HL-60/S4 treated with phorbol 12-myristate 13-acetate at 8.2 ng/mL for 4 days and 3 days (cell line): ENCODE measurements around the gene MARCOL.

Source experiments
- in situ Hi-C: fragments of 300-500 bp; cut with MboI; formaldehyde crosslinking; loops from 2 replicates; pipeline ENCODE4 v1.15.0; 2022; ENCODE audit warnings: low sequenced_read_pairs

Gene MARCOL

GRCh38 chr5:148238418-148238794 is at the start of gene MARCOL:
TSS of gene MARCOL (plus strand) at chr5:148238525. CDS start at chr5:148238598, 73 bp downstream.
- in situ Hi-C loops = no loop called here

GRCh38 chr5:148191010-148191409 is 47.3 kb upstream of the MARCOL start:
- in situ Hi-C loops = no loop called here

DNA sequence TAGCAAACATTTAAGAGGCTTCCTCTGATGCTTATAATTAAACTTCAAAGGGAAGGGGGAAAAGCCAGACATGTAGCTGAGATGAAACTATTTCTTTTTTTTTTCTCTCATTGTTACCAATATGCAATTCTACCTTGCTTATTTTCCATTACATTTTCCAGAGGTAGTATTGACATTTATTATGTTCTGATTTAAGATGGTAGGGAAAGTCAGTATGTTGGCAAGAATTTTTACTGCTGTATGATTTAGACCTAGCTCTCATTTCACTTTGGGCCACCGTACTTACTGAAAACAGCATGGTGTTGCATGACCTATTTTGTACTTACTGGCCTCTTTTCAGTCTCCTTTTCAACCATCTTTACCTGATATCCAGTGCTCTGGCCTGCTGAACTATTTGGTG is 45.1 kb upstream of the MARCOL start:
- in situ Hi-C loops = no loop called here

DNA sequence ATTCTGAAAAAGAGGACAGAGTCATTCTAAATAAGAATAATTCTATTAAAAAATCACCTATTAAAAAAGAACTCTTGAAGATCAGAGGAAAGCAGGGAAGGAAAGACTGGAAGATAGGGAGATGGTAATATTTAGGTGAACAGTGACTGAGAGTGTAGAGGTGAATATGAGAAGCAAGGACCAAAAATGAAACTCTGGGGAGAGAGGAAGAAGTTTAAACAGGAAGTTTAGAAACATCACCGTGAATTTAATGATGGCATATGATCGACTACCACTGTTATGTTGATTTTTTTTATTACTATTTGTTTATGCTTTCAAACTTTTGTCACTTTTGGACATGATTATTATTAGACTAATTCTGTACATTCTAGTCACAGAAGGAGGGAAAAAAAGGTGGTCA is 37.2 kb upstream of the MARCOL start:
- in situ Hi-C loops = no loop called here

GRCh38 chr5:148202531-148203203 is 35.7 kb upstream of the MARCOL start, which contains the start of gene SPINK6:
TSS of gene SPINK6 (plus strand) at chr5:148203042. CDS start at chr5:148203097, 55 bp downstream.
- in situ Hi-C loops = no loop called here

- in situ Hi-C loops = no loop called here
These were observed 33.1 kb upstream of the MARCOL start for GRCh38 chr5:148205044-148205806.

GRCh38 chr5:148205865-148206264 is 32.5 kb upstream of the MARCOL start:
- in situ Hi-C loops = no loop called here

DNA sequence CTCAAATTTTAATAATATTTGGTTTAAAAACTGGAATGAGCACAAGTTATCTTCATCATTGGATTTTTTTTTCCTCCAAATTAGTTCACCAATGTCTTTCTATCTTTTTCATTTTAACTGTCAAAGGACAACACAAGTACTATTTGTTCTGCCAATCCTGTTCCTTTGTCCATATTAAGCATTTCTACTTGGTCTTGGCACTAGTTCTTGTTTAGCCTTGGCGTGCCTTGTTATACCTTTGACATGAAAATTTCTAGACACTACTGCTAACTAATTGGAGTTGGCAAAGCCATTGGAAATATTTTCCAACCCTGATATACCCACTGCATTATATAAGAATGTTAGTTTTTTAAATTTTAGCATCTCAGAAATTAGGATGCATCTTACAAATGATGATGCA is 31.7 kb upstream of the MARCOL start:
- in situ Hi-C loops = no loop called here

- in situ Hi-C loops = no loop called here
These were observed 30.1 kb upstream of the MARCOL start for GRCh38 chr5:148208226-148208625.

GRCh38 chr5:148209151-148209770 is 29.1 kb upstream of the MARCOL start:
- in situ Hi-C loops = no loop called here

- in situ Hi-C loops = no loop called here
These were observed 23.6 kb upstream of the MARCOL start for GRCh38 chr5:148214665-148215185.

DNA sequence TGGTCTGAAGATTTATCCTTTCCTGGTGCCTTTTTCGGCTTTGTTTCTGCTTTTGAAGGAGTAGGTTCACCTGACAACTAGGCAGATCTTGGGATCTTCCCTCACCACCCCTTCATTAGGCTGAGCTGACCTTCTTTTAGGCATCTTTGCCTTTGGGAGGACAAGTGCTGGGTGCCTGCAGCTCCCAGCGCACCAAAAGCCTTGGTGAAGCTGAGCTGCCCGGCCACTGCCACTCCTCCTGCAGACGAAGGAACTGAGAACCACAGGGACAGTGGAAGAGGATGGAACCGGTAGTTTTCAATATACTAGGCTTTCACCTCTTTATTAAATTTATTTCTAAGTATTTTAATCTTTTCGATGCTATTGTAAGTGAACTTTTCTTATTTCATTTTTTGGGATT is 16.8 kb upstream of the MARCOL start:
- in situ Hi-C loops = no loop called here

GRCh38 chr5:148224117-148224742 is 14.1 kb upstream of the MARCOL start:
- in situ Hi-C loops = no loop called here

GRCh38 chr5:148228392-148228984 is 9.8 kb upstream of the MARCOL start:
- in situ Hi-C loops = no loop called here

DNA sequence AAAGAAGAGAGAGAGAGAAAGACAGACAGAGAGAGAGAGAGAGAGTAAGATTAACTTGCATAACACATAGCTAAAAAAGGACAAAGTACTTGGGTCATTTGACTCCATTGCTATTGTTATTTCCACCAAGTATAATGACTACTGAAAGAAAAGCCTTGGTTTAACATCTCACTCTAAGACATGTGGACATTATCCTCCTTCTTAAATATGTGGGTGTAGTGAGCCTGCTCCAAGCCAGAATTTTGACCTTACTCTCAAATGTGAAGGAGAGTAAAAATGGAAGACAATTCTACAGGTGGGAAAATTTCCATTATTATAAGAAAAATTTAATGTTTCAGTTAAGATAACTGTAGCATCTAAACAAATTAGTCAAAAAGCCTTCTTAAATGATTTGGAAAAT is 8.5 kb upstream of the MARCOL start:
- in situ Hi-C loops = no loop called here

GRCh38 chr5:148230240-148230639 is 8.1 kb upstream of the MARCOL start:
- in situ Hi-C loops = no loop called here

- in situ Hi-C loops = no loop called here
These were observed 424 bp upstream of the MARCOL start for GRCh38 chr5:148237785-148238417.

- in situ Hi-C loops = no loop called here
These were observed 10.6 kb downstream of the MARCOL start for GRCh38 chr5:148248894-148249293.

GRCh38 chr5:148255456-148255855 is 17.1 kb downstream of the MARCOL start:
- in situ Hi-C loops = no loop called here

DNA sequence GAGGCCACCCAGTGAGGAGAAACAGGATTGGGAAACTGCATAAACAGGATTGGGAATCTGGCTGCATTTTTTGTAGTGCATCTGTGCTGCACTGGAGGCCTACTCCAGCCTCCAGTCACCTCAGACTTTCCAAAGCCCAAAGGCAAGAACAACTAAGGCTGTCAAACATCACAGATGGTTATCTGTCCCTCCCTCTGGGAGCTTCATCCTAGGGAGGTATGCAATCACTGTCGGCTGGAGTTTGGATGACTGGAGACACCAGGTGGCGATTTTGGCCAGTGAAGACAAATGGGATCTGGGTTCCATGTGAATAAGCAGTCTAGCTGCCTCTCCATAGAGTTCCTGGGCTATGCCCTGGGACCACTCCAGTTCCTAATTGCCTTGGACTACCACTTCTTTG is 21.0 kb downstream of the MARCOL start:
- in situ Hi-C loops = no loop called here
